ENCODE data around the gene RUFY3. TPM values are rescaled to one million over a fixed set of nuclear protein-coding genes. Genes with fewer than 3 reads are reported as not detected.
"Not testable (repeated sequence)": the region's sequence is repeated elsewhere in the genome, so short reads cannot be mapped to it uniquely, and the experiment has no call there.

Gene RUFY3
- total RNA-seq, 2 experiments from 2014 or later = 35.1 to 43.2 TPM

- Mint-ChIP-seq H3K36me3 (ENCODE audit: low read depth) (peaks cover 33% of the 10 kb centered on the region), H3K27ac (peak overlapping the region; percentile 1), H3K9me3 (ENCODE audit: insufficient read depth) (no peaks in the 10 kb centered on the region), H3K4me3 (peak overlapping the region; percentile 23), H3K27me3 (ENCODE audit: low read depth) (no peaks in the 10 kb centered on the region), H3K4me1 (ENCODE audit: low read depth) (peaks cover 33% of the 10 kb centered on the region)
- ChIA-PET POLR2A (no interaction called here), CTCF (interaction anchor here (1.3 to 6.3 kb wide), 2 partner anchors 12 to 40 kb away, joined by 4 to 63 read pairs; no protein-coding TSS in a partner anchor)
- no peak for ATAC-seq
- DNase-seq = no peak
These were observed 30.1 kb upstream of the RUFY3 start for GRCh38 chr4:70691661-70692060.

GRCh38 chr4:70694633-70695032 is 27.1 kb upstream of the RUFY3 start:
- Mint-ChIP-seq H3K36me3 (ENCODE audit: low read depth) (peaks cover 22% of the 10 kb centered on the region), H3K4me1 (ENCODE audit: low read depth) (peaks cover 21% of the 10 kb centered on the region)
- H3K27me3 Mint-ChIP-seq (ENCODE audit: low read depth); H3K9me3 Mint-ChIP-seq (ENCODE audit: insufficient read depth); H3K27ac Mint-ChIP-seq; H3K4me3 Mint-ChIP-seq; POLR2A ChIA-PET; DNase-seq; ATAC-seq; CTCF ChIA-PET: not testable (repeated sequence)

DNA sequence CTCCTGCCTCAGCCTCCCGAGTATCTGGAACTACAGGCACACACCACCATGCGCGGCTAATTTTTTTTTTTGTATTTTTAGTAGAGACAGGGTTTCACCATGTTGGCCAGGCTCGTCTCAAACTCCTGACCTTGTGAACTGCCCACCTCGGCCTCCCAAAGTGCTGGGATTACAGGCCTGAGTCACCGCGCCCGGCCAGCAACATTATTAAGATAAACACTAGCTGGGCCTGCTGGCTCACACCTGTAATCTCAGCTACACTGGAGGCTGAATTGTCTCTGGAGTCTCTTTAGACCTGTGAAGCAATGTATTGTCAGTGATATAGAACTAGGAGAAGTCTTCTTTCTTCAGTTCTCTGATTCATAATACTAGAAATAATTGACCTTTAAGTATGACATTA is 23.3 kb upstream of the RUFY3 start:
- H3K4me1 Mint-ChIP-seq (ENCODE audit: low read depth); ATAC-seq; H3K4me3 Mint-ChIP-seq; DNase-seq; H3K36me3 Mint-ChIP-seq (ENCODE audit: low read depth); H3K27ac Mint-ChIP-seq; POLR2A ChIA-PET; H3K27me3 Mint-ChIP-seq (ENCODE audit: low read depth); H3K9me3 Mint-ChIP-seq (ENCODE audit: insufficient read depth): not testable (repeated sequence)
- CTCF ChIA-PET = interaction anchor here (1.0 to 1.2 kb wide), 2 partner anchors 9 to 24 kb away, joined by 3 to 4 read pairs; partner anchors contain the start of gene RUFY3

DNA sequence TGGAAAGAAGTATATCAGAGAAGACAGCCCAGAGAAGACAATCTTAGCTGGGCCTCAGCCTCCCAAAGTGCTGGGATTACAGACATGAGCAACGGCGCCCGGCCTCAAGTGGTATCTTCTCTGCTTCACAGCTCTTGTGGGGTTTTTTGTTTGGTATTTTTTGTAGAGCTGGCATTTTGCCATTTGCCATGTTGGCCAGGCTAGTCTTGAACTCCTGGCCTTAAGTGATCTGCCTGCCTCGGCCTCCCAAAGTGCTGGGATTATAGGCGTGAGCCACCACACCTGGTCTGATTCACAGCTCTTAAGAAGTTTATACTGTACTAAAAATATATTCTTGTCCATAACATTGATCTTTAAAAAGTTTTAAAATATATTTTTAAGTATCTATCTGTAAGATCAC is 21.1 kb upstream of the RUFY3 start:
- POLR2A ChIA-PET = interaction anchor here (1.0 kb wide), 1 partner anchor 137 kb away, joined by 4 read pairs; no protein-coding TSS in a partner anchor
- Mint-ChIP-seq H3K36me3 (ENCODE audit: low read depth) (no peaks in the 10 kb centered on the region), H3K4me1 (ENCODE audit: low read depth) (peaks cover 14% of the 10 kb centered on the region), H3K27ac (no peak overlapping the region), H3K9me3 (ENCODE audit: insufficient read depth) (no peaks in the 10 kb centered on the region), H3K4me3 (no peak overlapping the region), H3K27me3 (ENCODE audit: low read depth) (no peaks in the 10 kb centered on the region)
- CTCF ChIA-PET = interaction anchor here (0.8 to 1.5 kb wide), 4 partner anchors 11 to 202 kb away, joined by 3 to 9 read pairs (median 3); partner anchors contain the start of genes MOB1B and UTP3
- no peak for ATAC-seq
- DNase-seq = no peak

- Mint-ChIP-seq H3K27ac (no peak overlapping the region), H3K9me3 (ENCODE audit: insufficient read depth) (no peaks in the 10 kb centered on the region), H3K36me3 (ENCODE audit: low read depth) (no peaks in the 10 kb centered on the region), H3K4me1 (ENCODE audit: low read depth) (peaks cover 18% of the 10 kb centered on the region), H3K4me3 (no peak overlapping the region), H3K27me3 (ENCODE audit: low read depth) (no peaks in the 10 kb centered on the region)
- no peak for DNase-seq
- ChIA-PET CTCF (interaction anchor here (0.8 to 1.5 kb wide), 4 partner anchors 12 to 201 kb away, joined by 3 to 9 read pairs (median 3); partner anchors contain the start of genes MOB1B and UTP3), POLR2A (interaction anchor here (1.0 kb wide), 1 partner anchor 137 kb away, joined by 4 read pairs; no protein-coding TSS in a partner anchor)
- no peak for ATAC-seq
These were observed 20.5 kb upstream of the RUFY3 start for GRCh38 chr4:70701271-70701670.

GRCh38 chr4:70702592-70702991 is 19.2 kb upstream of the RUFY3 start:
- POLR2A ChIA-PET = interaction anchor here (4.5 kb wide), 1 partner anchor 14 kb away, joined by 34 read pairs; the partner anchor contains the start of gene UTP3

GRCh38 chr4:70703619-70704214 is 18.0 kb upstream of the RUFY3 start:
- Mint-ChIP-seq H3K36me3 (ENCODE audit: low read depth) (no peaks in the 10 kb centered on the region), H3K27ac (peak overlapping the region; percentile 91), H3K9me3 (ENCODE audit: insufficient read depth) (no peaks in the 10 kb centered on the region), H3K27me3 (ENCODE audit: low read depth) (no peaks in the 10 kb centered on the region), H3K4me3 (peak overlapping the region; percentile 91), H3K4me1 (ENCODE audit: low read depth) (peaks cover 23% of the 10 kb centered on the region)
- POLR2A ChIA-PET = interaction anchor here (0.6 to 4.5 kb wide), 4 partner anchors 15 to 31 kb away, joined by 4 to 34 read pairs (median 8); partner anchors contain the start of genes RUFY3 and UTP3
- ATAC-seq (no peak), DNase-seq (no peak)
- CTCF ChIA-PET = interaction anchor here (0.7 to 5.5 kb wide), 22 partner anchors 13 to 293 kb away, joined by 3 to 90 read pairs (median 4); partner anchors contain the start of genes RUFY3 and UTP3

More at GRCh38 chr4:70702592-70702991, 19.2 kb upstream of the RUFY3 start:
- not testable (repeated sequence) for DNase-seq; ATAC-seq; H3K9me3 Mint-ChIP-seq (ENCODE audit: insufficient read depth); H3K36me3 Mint-ChIP-seq (ENCODE audit: low read depth); H3K27me3 Mint-ChIP-seq (ENCODE audit: low read depth); H3K4me3 Mint-ChIP-seq; H3K27ac Mint-ChIP-seq
- CTCF ChIA-PET = interaction anchor here (1.6 to 5.5 kb wide), 4 partner anchors 11 to 101 kb away, joined by 5 to 90 read pairs (median 36); partner anchors contain the start of gene UTP3
- peaks cover 23% of the 10 kb centered on the region for H3K4me1 Mint-ChIP-seq (ENCODE audit: low read depth)

- peak overlapping the region; percentile 91 for H3K27ac Mint-ChIP-seq
- no peaks in the 10 kb centered on the region for H3K9me3 Mint-ChIP-seq (ENCODE audit: insufficient read depth)
- ChIA-PET POLR2A (interaction anchor here (0.7 to 4.5 kb wide), 6 partner anchors 16 to 135 kb away, joined by 3 to 34 read pairs (median 4); partner anchors contain the start of genes GRSF1, RUFY3 and UTP3), CTCF (interaction anchor here (0.7 to 5.5 kb wide), 26 partner anchors 13 to 292 kb away, joined by 3 to 90 read pairs (median 4); partner anchors contain the start of genes MOB1B, RUFY3 and UTP3)
- H3K27me3 Mint-ChIP-seq (ENCODE audit: low read depth) = no peaks in the 10 kb centered on the region
- H3K4me1 Mint-ChIP-seq (ENCODE audit: low read depth) = peaks cover 23% of the 10 kb centered on the region
- peak; percentile 69 for DNase-seq
- peak overlapping the region; percentile 91 for H3K4me3 Mint-ChIP-seq
- no peaks in the 10 kb centered on the region for H3K36me3 Mint-ChIP-seq (ENCODE audit: low read depth)
- peak; percentile 59 for ATAC-seq
These were observed 17.4 kb upstream of the RUFY3 start for GRCh38 chr4:70704215-70704930.

DNA sequence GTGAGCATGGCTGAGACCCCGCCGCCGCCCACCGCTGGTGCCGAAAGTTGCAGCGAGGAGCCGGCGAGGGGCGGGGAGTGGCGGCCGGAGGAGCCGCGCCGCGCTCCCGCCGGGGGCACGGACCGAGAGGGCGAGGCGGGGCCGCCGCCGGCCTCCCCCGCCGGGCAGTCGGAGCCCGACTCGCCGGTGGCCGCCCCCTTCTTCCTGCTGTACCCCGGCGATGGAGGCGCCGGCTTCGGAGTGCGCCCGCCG is 16.9 kb upstream of the RUFY3 start:
- Mint-ChIP-seq H3K36me3 (ENCODE audit: low read depth) (no peaks in the 10 kb centered on the region), H3K27ac (peak overlapping the region; percentile 52), H3K27me3 (ENCODE audit: low read depth) (no peaks in the 10 kb centered on the region), H3K4me3 (peak overlapping the region; percentile 91), H3K9me3 (ENCODE audit: insufficient read depth) (no peaks in the 10 kb centered on the region), H3K4me1 (ENCODE audit: low read depth) (peaks cover 25% of the 10 kb centered on the region)
- CTCF ChIA-PET = interaction anchor here (0.9 to 5.5 kb wide), 8 partner anchors 14 to 197 kb away, joined by 3 to 90 read pairs (median 4); partner anchors contain the start of genes MOB1B, RUFY3 and UTP3
- DNase-seq = no peak
- ATAC-seq = no peak
- POLR2A ChIA-PET = interaction anchor here (0.7 to 4.5 kb wide), 7 partner anchors 16 to 135 kb away, joined by 3 to 34 read pairs (median 3); partner anchors contain the start of genes GRSF1 and UTP3

DNA sequence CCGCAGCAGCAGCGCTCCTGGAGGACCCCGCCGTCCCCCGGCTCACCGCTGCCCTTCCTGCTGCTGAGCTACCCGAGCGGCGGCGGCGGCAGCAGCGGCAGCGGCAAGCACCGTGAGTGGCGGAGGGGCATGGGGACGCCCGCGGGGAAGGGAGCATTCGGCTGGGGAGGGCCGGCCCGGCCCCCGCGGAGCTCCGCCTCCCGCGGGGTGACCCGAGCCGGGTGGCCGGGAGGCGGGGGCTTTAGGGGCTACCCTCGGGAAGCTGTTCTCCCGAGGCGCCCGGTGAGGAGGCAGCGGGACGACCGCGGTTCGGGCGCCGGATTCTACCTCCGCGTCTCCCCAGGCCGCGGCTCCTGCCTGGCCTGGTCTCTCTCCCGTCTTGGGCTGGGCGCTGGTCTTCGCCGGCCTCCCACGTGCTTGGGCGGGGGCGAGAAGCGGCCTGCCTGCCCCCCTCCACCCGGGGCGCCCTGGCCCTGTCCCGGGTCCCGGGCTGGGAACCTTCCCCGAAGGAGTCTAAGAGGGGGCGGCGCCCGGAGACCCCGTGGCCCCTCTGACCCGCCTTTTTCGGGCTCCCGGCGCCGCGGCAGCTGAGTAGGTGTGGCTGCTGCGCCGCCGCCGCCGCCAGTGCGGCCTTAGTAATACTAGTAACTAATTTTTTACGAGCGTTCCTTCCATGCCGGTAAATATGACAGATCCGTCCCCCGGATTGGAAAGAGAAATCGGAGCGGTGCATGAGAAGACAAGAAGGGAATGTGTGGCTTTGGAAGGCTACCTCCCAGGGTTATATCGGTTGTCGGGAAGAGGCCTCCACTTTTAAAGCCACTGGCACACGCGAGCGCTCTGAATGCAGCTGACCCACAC is 16.4 kb upstream of the RUFY3 start:
- POLR2A ChIA-PET = interaction anchor here (0.7 to 4.5 kb wide), 10 partner anchors 17 to 288 kb away, joined by 3 to 34 read pairs (median 4); partner anchors contain the start of genes DCK, GRSF1 and UTP3
- H3K27ac Mint-ChIP-seq = peak overlapping the region; percentile 76
- peak overlapping the region; percentile 91 for H3K4me3 Mint-ChIP-seq
- CTCF ChIA-PET = interaction anchor here (0.8 to 5.5 kb wide), 13 partner anchors 14 to 220 kb away, joined by 3 to 90 read pairs (median 4); partner anchors contain the start of genes MOB1B, RUFY3 and UTP3
- H3K4me1 Mint-ChIP-seq (ENCODE audit: low read depth) = peaks cover 27% of the 10 kb centered on the region
- H3K27me3 Mint-ChIP-seq (ENCODE audit: low read depth) = no peaks in the 10 kb centered on the region
- H3K36me3 Mint-ChIP-seq (ENCODE audit: low read depth) = no peaks in the 10 kb centered on the region
- peak; percentile 78 for DNase-seq
- peak; percentile 76 for ATAC-seq
- no peaks in the 10 kb centered on the region for H3K9me3 Mint-ChIP-seq (ENCODE audit: insufficient read depth)

All from activated CD8-positive, alpha-beta T cell treated with anti-CD3 and anti-CD28 coated beads, Interleukin-2, amount 10 ng/mL, durations not matched to agents 7 days and 5 days (primary cell).